ENCODE results near the gene CDKAL1. TPM values are rescaled to one million over a fixed set of nuclear protein-coding genes. Genes with fewer than 3 reads are reported as not detected.

The CDKAL1 gene
- total and polyA plus RNA-seq, 9 of the 15 experiments (the other 6 are each of a cell fraction or from before 2014, with no cell fraction given), result 11.2 to 36.3 (median 20.1) TPM

- TF ChIP-seq ZBTB40 (IDR thresholded peaks at IDR 0.05) (no peak), ZBTB40 (CRISPR knock-in tag; IDR thresholded peaks at IDR 0.05) (no peak), PREB (CRISPR knock-in tag; IDR thresholded peaks at IDR 0.05) (no peak), POLR2A (conservative IDR thresholded peaks at IDR 0.05) (no peak), BDP1 (IDR thresholded peaks at IDR 0.05; ENCODE audit: insufficient read depth, insufficient read length) (no peak), RBM22 (IDR thresholded peaks at IDR 0.05; ENCODE audit: low read depth, low read length, poor library complexity, severe bottlenecking) (no peak), NCOA4 (IDR thresholded peaks at IDR 0.05; ENCODE audit: partially characterized antibody) (no peak), BRD4 (IDR thresholded peaks at IDR 0.05) (no peak), ZNF347 (CRISPR knock-in tag; IDR thresholded peaks at IDR 0.05; ENCODE audit: low read depth) (no peak), ZNF639 (CRISPR knock-in tag; conservative IDR thresholded peaks at IDR 0.05 in 1 of 2, IDR thresholded peaks at IDR 0.05 in 1 of 2) (no peak), ZNF274 (IDR thresholded peaks at IDR 0.05; ENCODE audit: borderline replicate concordance, low read depth, low read length) (no peak), L3MBTL2 (IDR thresholded peaks at IDR 0.05) (peak; percentile 69; the same call in 1 of the 2 replicates), TAL1 (IDR thresholded peaks at IDR 0.05) (no peak), ATF1 (CRISPR knock-in tag; IDR thresholded peaks at IDR 0.05) (no peak), ATF1 (tag; IDR thresholded peaks at IDR 0.05) (peak; percentile 74), FOSL1 (tag; conservative IDR thresholded peaks at IDR 0.05) (peak; percentile 88), FOXJ3 (CRISPR knock-in tag; IDR thresholded peaks at IDR 0.05) (no peak), CBX8 (IDR thresholded peaks at IDR 0.05; ENCODE audit: borderline replicate concordance, extremely low read depth, low read depth, low read length, poor library complexity, severe bottlenecking) (no peak)
Observed at GRCh38 chr6:21263531-21264287, 729.5 kb downstream of the CDKAL1 start (continued).

Measured in K562 (cell line).